Activated B cell treated with CpG ODN at 0.5 μM for 24 hours (primary cell): ENCODE measurements around the gene HRH2. TPM values are rescaled to one million over a fixed set of nuclear protein-coding genes. Genes with fewer than 3 reads are reported as not detected.

Experiments used
- ATAC-seq: fragments of 200-7000 bp; cut with Tn5 transposase; one replicate; pipeline ENCODE4 v1.10.0; 2021; ENCODE audit warnings: low read depth, mild to moderate bottlenecking, moderate library complexity
- CTCF ChIA-PET: fragments of 350-600 bp; sonication (Branson Sonifier 250); formaldehyde crosslinking; loops from one replicate; lab custom pipeline; 2021; ENCODE audit warnings: antibody characterized with exemption; lab: Charles Lee
- POLR2A ChIA-PET: fragments of 350-600 bp; sonication (Branson Sonifier 250); formaldehyde crosslinking; loops from one replicate; lab custom pipeline; 2021; ENCODE audit warnings: antibody characterized with exemption; lab: Charles Lee
- DNase-seq: peaks from one replicate; pipeline ENCODE4 v3.0.0; 2022
- H3K27ac Mint-ChIP-seq: one replicate; pipeline ENCODE4 v1.8.0; 2020; ENCODE audit warnings: mixed read lengths
- H3K27me3 Mint-ChIP-seq: one replicate; pipeline ENCODE4 v1.8.0; 2021; ENCODE audit warnings: mixed read lengths
- H3K36me3 Mint-ChIP-seq: one replicate; pipeline ENCODE4 v1.8.0; 2021; ENCODE audit warnings: low read depth, mixed read lengths
- H3K4me1 Mint-ChIP-seq: one replicate; pipeline ENCODE4 v1.8.0; 2021; ENCODE audit warnings: mixed read lengths
- H3K4me3 Mint-ChIP-seq: one replicate; pipeline ENCODE4 v1.8.0; 2020; ENCODE audit warnings: mild to moderate bottlenecking, mixed read lengths
- H3K9me3 Mint-ChIP-seq: one replicate; pipeline ENCODE4 v1.8.0; 2020; ENCODE audit warnings: mixed read lengths
- CTCF ChIP-seq: fragments of 200-600 bp; IDR thresholded peaks from one replicate; pipeline ENCODE4 v1.8.0; 2022; ENCODE audit warnings: antibody characterized with exemption, mild to moderate bottlenecking
- intact Hi-C: fragments of 100-400 bp; cut with micrococcal nuclease; formaldehyde crosslinking; loops from one replicate; pipeline ENCODE4 v1.15.1; 2024
- total RNA-seq: library from RNA; stranded (reverse); gene quantifications from 2 replicates; pipeline ENCODE4 v1.2.3, GENCODE V29; 2022

The HRH2 gene
- total RNA-seq, 1 donor from 2014 or later, result not detected

- intact Hi-C loops, result no loop called here
- DNase-seq, result no peak
- Mint-ChIP-seq H3K27me3 (peaks cover 19% of the 10 kb centered on the region), H3K4me1 (peaks cover 5% of the 10 kb centered on the region), H3K9me3 (no peaks in the 10 kb centered on the region), H3K36me3 (no peaks in the 10 kb centered on the region), H3K27ac (no peak overlapping the region), H3K4me3 (no peak overlapping the region)
- POLR2A ChIA-PET, result no interaction called here
- CTCF ChIA-PET, result no interaction called here
- no peak for ATAC-seq
- TF ChIP-seq CTCF, result no peak
Measured at GRCh38 chr5:175693741-175694140, 35.9 kb downstream of the HRH2 start.

GRCh38 chr5:175694371-175695160, 36.7 kb downstream of the HRH2 start:
- ChIA-PET POLR2A (no interaction called here), CTCF (no interaction called here)
- H3K27ac Mint-ChIP-seq, result no peak overlapping the region
- H3K4me1 Mint-ChIP-seq, result peaks cover 5% of the 10 kb centered on the region
- peaks cover 15% of the 10 kb centered on the region for H3K27me3 Mint-ChIP-seq
- no peak for TF ChIP-seq CTCF
- intact Hi-C loops, result no loop called here
- H3K36me3 Mint-ChIP-seq, result no peaks in the 10 kb centered on the region
- ATAC-seq, result no peak
- H3K9me3 Mint-ChIP-seq, result no peaks in the 10 kb centered on the region
- H3K4me3 Mint-ChIP-seq, result no peak overlapping the region
- DNase-seq, result no peak

- Mint-ChIP-seq H3K27me3 (peaks cover 13% of the 10 kb centered on the region), H3K9me3 (no peaks in the 10 kb centered on the region), H3K27ac (no peak overlapping the region), H3K4me3 (no peak overlapping the region), H3K4me1 (peaks cover 5% of the 10 kb centered on the region), H3K36me3 (no peaks in the 10 kb centered on the region)
- ChIA-PET POLR2A (no interaction called here), CTCF (no interaction called here)
- TF ChIP-seq CTCF, result no peak
- no peak for ATAC-seq
- DNase-seq, result no peak
- intact Hi-C loops, result no loop called here
Measured at GRCh38 chr5:175695161-175696126, 37.6 kb downstream of the HRH2 start.

- CTCF ChIA-PET, result no interaction called here
- intact Hi-C loops, result no loop called here
- no peaks in the 10 kb centered on the region for H3K36me3 Mint-ChIP-seq
- peaks cover 7% of the 10 kb centered on the region for H3K27me3 Mint-ChIP-seq
- ATAC-seq (no peak), DNase-seq (no peak)
- no peak overlapping the region for H3K27ac Mint-ChIP-seq
- TF ChIP-seq CTCF, result no peak
- H3K4me3 Mint-ChIP-seq, result no peak overlapping the region
- peaks cover 5% of the 10 kb centered on the region for H3K4me1 Mint-ChIP-seq
- no peaks in the 10 kb centered on the region for H3K9me3 Mint-ChIP-seq
- POLR2A ChIA-PET, result no interaction called here
Measured at GRCh38 chr5:175696139-175696854, 38.4 kb downstream of the HRH2 start.
